ENCODE results near the gene RBM33.

DNA sequence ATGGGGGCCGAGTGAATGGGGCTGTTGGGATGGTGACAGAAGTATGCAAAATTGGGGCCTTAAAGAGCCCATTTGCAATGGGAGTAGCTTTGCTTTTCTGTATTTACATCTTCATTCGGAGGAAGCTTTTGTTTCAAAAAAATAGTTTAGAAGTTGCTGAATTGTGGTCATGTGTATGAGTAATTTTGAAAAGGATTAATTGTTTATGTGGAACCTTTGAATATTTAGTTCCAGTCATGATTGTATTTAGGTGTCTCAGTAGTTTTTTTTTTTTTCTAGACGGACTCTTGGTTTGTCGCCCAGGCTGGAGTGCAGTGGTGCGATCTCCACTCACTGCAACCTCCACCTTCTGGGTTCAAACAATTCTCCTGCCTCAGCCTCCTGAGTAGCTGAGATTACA is 37.2 kb downstream of the RBM33 start:
- TF ChIP-seq, protein P1, sequence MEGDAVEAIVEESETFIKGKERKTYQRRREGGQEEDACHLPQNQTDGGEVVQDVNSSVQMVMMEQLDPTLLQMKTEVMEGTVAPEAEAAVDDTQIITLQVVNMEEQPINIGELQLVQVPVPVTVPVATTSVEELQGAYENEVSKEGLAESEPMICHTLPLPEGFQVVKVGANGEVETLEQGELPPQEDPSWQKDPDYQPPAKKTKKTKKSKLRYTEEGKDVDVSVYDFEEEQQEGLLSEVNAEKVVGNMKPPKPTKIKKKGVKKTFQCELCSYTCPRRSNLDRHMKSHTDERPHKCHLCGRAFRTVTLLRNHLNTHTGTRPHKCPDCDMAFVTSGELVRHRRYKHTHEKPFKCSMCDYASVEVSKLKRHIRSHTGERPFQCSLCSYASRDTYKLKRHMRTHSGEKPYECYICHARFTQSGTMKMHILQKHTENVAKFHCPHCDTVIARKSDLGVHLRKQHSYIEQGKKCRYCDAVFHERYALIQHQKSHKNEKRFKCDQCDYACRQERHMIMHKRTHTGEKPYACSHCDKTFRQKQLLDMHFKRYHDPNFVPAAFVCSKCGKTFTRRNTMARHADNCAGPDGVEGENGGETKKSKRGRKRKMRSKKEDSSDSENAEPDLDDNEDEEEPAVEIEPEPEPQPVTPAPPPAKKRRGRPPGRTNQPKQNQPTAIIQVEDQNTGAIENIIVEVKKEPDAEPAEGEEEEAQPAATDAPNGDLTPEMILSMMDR (IDR thresholded peaks at IDR 0.05) = no peak
- no peak for TF ChIP-seq POLR2AphosphoS5 (IDR thresholded peaks at IDR 0.05)

Measured in esophagus muscularis mucosa (tissue), 3 donors.